GM18526 (cell line): Measurements from ENCODE around the gene DGCR2.

Experiments used
- POLR2A ChIP-seq: IDR thresholded peaks from 3 replicates; pipeline ENCODE4 v1.6.1; 2011; ENCODE audit not compliant: insufficient read length; ENCODE audit errors: extremely low read depth

DGCR2 gene

GRCh38 chr22:19149047-19149883 is 27.1 kb upstream of the DGCR2 start:
- TF ChIP-seq POLR2A, result no peak

DNA sequence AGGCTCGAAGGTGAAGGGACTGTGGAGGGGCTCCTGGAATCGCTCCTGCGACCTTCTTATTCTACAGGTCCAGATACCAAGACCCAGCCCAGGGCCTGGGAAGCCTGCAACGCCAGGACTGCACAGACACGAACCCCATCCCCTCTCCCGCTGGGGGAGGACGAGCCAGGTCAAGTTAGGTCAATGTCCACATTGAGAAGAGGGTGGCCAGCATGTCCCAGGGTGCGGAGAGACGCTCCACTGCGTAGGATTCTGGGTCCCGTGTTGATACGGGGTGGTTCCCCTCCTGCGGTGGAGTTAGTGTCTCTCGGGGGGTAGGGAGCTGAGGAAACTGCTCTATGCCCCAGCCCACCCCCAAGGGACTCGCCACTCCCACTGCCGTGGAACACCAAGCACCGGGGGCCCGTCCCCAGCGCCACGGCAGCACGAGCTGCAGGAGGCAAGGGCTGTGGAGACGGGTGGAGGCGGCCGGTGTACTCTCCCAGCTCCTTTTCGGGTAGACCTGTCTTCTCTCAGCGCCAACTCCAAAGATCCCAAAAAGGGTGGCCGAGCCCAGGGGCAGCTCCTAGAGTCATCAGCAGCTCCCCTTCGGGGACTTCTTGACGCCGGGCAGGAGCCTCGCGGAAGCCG is 26.3 kb upstream of the DGCR2 start:
- TF ChIP-seq POLR2A, result no peak

GRCh38 chr22:19147195-19147780 is 25.1 kb upstream of the DGCR2 start:
- no peak for TF ChIP-seq POLR2A

DNA sequence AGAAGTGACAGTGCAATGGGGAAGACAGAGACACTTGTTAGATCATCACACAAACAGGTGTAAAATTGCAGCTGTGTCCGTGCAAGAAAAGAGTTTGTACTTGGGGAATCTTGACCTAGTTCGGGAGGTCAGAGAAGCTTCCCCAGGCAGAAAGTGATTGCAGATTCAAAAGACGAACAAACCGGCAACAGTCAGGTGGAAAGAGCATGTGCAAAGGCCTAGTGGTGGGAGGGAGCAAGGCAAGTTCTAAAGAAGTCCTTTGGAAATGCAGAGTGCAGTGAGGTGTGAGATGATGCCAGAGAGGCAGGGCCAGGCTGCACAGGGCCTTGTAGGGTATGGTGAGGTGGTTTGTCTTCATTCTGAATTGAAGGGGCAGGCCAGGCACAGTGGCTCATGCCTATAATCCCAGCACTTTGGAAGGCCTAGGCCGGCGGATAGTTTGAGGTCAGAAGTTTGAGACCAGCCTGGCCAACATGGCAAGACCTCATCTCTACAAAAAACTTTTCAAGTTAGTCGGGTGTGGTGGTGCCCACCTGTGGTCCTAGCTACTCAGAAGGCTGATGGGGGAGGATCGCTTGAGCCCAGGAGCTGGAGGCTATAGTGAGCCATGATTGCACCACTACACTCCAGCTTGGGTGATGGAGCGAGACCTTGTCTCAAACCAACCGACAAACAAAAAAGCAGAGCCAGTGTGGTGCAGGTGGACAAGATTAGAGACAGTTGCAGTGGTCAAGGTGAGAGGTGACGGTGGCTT is 24.2 kb upstream of the DGCR2 start:
- TF ChIP-seq POLR2A, result no peak

DNA sequence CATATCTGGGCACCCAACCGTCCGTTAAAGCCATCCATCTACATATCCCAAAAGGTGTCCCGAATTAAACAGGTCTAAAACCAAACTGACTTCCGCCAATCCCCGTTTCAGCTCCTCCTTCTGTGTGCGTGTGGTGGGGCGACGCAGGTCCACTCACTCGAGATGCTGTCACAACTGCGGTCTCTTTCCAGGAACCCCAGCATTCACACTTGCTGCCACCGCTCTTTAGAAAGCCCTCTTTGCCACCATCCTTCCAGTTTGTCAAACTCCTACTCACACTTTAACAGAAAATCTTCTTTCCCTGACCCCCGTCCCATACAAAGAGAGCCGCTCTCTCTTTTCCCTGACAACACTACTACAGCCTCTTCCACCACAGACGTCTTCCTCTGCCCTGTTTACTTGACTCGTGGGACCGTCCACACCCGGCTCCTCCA is 21.8 kb upstream of the DGCR2 start:
- no peak for TF ChIP-seq POLR2A

- TF ChIP-seq POLR2A, result no peak
Measured at GRCh38 chr22:19143212-19143611, 21.0 kb upstream of the DGCR2 start.

DNA sequence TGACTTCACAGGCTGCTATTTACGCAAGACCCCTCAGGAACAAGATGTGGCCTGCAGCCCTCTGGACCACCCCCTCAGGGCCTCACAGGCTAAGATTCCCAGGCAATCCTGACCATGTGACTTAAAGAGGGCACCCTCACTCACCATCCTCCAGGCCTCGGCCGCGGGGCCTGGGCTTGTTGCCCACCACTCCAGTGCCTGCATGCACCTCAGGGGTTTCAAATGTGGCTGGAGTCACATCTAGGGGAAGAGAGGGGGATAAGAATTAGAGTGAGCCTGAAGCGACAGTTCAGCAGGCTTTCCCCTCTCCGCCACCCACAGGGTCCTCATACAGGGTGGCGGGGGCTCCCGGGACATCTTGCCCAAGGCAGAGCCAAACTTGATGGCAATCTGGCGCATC is 20.2 kb upstream of the DGCR2 start:
- no peak for TF ChIP-seq POLR2A

DNA sequence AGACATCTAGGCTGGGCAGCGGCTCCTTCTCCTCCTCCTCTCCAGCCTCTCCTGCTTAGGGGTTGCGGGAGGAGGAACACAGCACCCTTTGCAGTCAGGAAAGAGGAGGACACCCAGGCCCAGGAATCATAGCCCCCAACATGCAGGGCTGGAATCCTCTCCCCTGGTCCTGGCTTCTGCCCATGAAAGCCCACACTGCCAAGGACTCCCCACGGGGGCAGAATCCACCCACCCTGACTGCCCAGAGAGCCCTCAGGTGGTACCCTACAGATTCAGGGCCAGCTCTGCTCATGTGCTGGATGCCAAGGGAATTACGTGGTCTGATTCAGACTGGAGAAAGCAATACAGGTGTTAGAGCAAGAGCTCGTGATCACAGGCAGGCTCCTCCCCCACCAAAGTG is 17.8 kb upstream of the DGCR2 start:
- no peak for TF ChIP-seq POLR2A

- no peak for TF ChIP-seq POLR2A
Measured at GRCh38 chr22:19139001-19139356, 16.8 kb upstream of the DGCR2 start.

- TF ChIP-seq POLR2A, result no peak
Measured at GRCh38 chr22:19138217-19139000, 16.2 kb upstream of the DGCR2 start.

- no peak for TF ChIP-seq POLR2A
Measured at GRCh38 chr22:19137384-19138216, 15.4 kb upstream of the DGCR2 start.

GRCh38 chr22:19136915-19137314 is 14.7 kb upstream of the DGCR2 start:
- TF ChIP-seq POLR2A, result no peak

- TF ChIP-seq POLR2A, result no peak
Measured at GRCh38 chr22:19134874-19135273, 12.7 kb upstream of the DGCR2 start.
